Mucosa of rectum (tissue), 2 donors: ENCODE data around the gene SNAPC5.

Source experiments
- H3K27ac ChIP-seq, 2 donors: one replicate each; pipeline ENCODE4 v1.7.0; 2013; ENCODE audit warnings: inconsistent platforms in 2 of 2, low read depth in 2 of 2, low read length in 2 of 2
- H3K27me3 ChIP-seq, 2 donors: one replicate each; pipeline ENCODE4 v1.7.0; 2013; ENCODE audit warnings: low read length in 2 of 2; ENCODE audit not compliant: control insufficient read depth in 2 of 2, insufficient read depth in 2 of 2
- H3K36me3 ChIP-seq, 2 donors: one replicate each; pipeline ENCODE4 v1.7.0; 2013; ENCODE audit warnings: low read length in 2 of 2; ENCODE audit not compliant: control insufficient read depth in 2 of 2, insufficient read depth in 2 of 2
- H3K4me1 ChIP-seq, 2 donors: one replicate each; pipeline ENCODE4 v1.7.0; 2013; ENCODE audit warnings: low read length in 2 of 2, mild to moderate bottlenecking in 1 of 2; ENCODE audit not compliant: control insufficient read depth in 2 of 2, insufficient read depth in 2 of 2
- H3K4me3 ChIP-seq, 2 donors: one replicate each; pipeline ENCODE4 v1.7.0; 2013; ENCODE audit warnings: low read length in 2 of 2
- H3K9ac ChIP-seq, 2 donors: one replicate each; pipeline ENCODE4 v1.7.0; 2013; ENCODE audit warnings: low read length in 2 of 2, low read depth in 1 of 2, mild to moderate bottlenecking in 1 of 2
- H3K9me3 ChIP-seq, 2 donors: one replicate each; pipeline ENCODE4 v1.7.0; 2013; ENCODE audit warnings: low read length in 2 of 2; ENCODE audit not compliant: control insufficient read depth in 2 of 2
- donor health status: healthy.
- donor health status: Normal muscosa, but diverticular disease.

The SNAPC5 gene

DNA sequence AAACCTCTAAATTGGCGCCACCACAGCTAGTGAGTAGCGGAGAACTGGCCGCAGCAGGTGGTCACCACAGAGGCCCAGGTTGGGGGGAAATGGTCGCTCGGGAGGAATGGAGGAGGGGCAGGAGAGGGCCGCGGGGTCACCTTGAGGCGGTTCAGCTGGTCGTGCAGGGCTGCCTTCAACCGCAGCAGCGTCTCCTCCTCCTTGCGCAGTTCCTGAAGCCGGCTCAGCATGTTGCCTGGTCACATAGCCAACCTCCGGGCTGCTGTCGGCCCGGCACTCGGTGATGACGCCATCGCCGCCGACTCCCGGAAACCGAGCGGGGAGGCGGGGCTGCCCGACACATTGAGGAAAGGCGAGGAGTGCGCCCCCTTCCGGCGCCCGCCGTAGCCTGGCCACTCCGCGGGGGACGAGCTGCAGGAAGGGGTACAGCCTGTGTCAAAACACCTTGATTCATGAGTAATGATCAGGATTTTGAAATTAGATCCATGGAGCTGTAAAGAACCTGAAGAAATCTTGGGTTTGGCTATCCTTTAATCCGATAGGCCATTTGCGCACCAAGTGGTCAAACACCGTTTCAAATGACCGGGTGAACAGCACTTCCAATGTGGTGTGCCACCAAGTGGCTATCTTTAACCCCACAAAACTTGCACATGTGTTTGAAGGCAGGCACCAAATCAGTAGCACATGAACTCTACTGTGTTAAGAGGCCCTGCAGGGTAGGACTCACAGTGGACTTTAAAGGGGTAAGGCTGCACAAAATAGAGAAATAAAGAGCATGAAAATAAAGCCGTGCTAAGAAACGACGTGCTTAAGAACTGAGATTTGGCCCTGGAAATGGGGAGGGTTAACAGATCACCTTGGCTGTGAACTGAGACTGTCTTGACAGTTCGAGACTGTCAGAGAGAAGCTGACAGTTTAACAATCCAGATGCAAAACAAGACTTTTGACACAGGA is at the start of gene SNAPC5:
Gene SNAPC5, minus strand, starts transcription at position 261 of the 954 bp plus-strand sequence. Its CDS starts 31 bp downstream, at position 230.
- Histone ChIP-seq H3K9me3 (no peaks in the 10 kb centered on the region), H3K4me3 (peak within 1 kb of the TSS; percentile 93), H3K4me1 (peaks cover 2 to 14% of the 10 kb centered on the region in 2 donors), H3K27me3 (no peaks in the 10 kb centered on the region), H3K9ac (peak within 1 kb of the TSS; percentile 85 to 95), H3K27ac (peak within 1 kb of the TSS; percentile 84 to 91), H3K36me3 (peaks cover 64 to 69% of the 10 kb centered on the region in 2 donors)

DNA sequence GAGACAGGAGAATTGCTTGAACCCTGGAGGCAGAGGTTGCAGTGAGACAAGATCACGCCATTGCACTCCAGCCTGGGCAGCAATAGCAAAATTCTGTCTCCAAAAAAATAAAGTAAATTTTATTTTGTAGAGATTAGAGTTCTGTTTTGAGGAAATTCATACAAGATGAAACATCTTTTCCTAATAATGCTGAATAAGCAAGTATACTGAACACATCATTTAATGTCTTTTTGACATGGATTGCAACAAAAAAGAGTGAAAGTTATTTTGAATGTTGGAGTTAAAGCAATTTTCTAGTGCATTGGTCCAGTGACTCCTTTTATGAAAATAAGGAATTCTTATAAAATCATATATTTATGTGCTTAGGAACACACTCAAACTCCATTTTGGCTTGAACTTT is 47.7 kb upstream of the SNAPC5 start:
- H3K4me3 ChIP-seq: no peak overlapping the region
- H3K4me1 ChIP-seq: no peaks in the 10 kb centered on the region
- H3K9ac ChIP-seq: no peak overlapping the region
- H3K36me3 ChIP-seq: peaks cover 0 to 6% of the 10 kb centered on the region in 2 donors
- H3K27ac ChIP-seq: no peak overlapping the region
- H3K27me3 ChIP-seq: no peaks in the 10 kb centered on the region
- no peaks in the 10 kb centered on the region for H3K9me3 ChIP-seq

DNA sequence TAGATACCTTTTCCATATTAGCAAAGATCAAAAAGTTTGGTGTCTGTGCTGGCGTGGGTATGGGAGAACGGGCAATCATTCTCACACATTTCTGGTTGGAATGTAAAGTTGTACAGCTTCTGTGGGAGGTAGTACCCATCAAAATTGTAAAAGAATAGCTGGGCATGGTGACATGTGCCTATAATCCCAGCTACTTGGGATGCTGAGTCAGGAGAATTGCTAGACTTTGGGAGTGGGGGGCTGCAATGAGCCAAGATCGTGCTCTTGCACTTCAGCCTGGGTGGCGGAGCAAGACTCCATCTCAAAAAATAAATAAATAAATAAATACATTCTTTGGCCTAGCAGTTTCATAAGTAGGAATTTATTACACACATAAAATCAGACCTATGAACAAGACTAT is 45.3 kb upstream of the SNAPC5 start:
- H3K36me3 ChIP-seq: peaks cover 4 to 6% of the 10 kb centered on the region in 2 donors

DNA sequence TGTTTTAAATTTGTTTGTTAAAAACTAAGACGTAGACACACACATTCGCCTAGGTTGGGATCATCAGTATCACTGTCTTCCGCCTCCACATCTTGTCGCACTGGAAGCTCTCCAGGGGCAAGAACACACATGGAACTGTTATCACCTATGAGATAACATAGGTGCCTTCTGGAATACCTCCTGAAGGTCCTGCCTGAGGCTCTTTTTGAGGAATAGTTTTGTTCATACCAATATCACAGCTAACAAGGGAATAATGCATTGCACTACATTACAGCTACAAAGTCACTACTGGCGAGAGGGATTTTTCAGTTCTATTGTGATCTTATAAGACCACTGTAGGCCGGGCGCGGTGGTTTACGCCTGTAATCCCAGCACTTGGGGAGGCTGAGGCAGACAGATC is 37.5 kb upstream of the SNAPC5 start:
- Histone ChIP-seq H3K36me3 (peaks cover 6 to 12% of the 10 kb centered on the region in 2 donors), H3K4me3 (no peak overlapping the region), H3K27me3 (no peaks in the 10 kb centered on the region), H3K9me3 (no peaks in the 10 kb centered on the region), H3K4me1 (no peaks in the 10 kb centered on the region), H3K9ac (no peak overlapping the region), H3K27ac (no peak overlapping the region)

More for the DNA sequence above, 45.3 kb upstream of the SNAPC5 start:
- Histone ChIP-seq H3K4me3 (no peak overlapping the region), H3K9ac (no peak overlapping the region), H3K27ac (no peak overlapping the region), H3K4me1 (no peaks in the 10 kb centered on the region), H3K9me3 (no peaks in the 10 kb centered on the region), H3K27me3 (no peaks in the 10 kb centered on the region)

DNA sequence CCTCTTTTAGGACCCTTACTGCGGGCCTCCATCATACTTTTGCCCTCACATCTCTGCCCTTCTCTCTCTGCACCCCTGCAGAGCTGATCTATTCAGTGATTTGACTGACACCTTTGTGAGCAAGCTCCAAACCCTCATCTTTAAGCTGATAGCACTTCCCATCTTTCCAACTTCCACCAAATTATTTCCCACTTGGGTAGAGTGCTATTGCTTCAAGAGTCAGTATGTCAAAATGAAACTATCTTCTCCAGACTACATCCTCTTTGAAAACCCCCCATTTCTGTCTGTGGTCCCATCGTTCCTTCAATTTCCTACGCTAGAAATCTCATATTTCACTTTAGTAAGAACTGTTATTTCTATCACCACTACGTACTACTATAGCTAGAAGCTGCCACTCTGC is 27.3 kb upstream of the SNAPC5 start:
- H3K27ac ChIP-seq: no peak overlapping the region
- H3K9me3 ChIP-seq: no peaks in the 10 kb centered on the region
- H3K4me3 ChIP-seq: no peak overlapping the region
- peaks cover 3 to 9% of the 10 kb centered on the region in 2 donors for H3K36me3 ChIP-seq
- no peaks in the 10 kb centered on the region for H3K4me1 ChIP-seq
- no peak overlapping the region for H3K9ac ChIP-seq
- no peaks in the 10 kb centered on the region for H3K27me3 ChIP-seq

DNA sequence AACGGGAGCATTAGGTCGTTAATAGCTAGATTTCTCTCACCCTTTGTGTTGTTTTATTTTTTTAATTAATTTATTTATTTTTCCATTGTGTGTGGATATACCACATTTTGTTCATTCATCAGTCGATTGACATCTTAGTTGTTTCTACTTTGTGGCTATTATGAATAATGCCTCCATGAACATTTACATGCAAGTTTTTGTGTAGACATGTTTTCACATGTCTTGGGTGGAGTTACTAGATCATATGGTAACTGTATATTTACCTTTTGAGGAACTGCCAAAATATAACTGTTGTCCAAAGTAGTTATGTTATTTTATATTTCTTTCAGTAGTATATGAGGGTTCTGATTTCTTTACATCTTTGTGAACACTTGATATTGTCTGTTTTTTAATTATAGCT is 26.4 kb upstream of the SNAPC5 start:
- H3K27ac ChIP-seq: no peak overlapping the region
- no peaks in the 10 kb centered on the region for H3K27me3 ChIP-seq
- H3K9ac ChIP-seq: no peak overlapping the region
- H3K36me3 ChIP-seq: peaks cover 3 to 5% of the 10 kb centered on the region in 2 donors
- no peak overlapping the region for H3K4me3 ChIP-seq
- H3K4me1 ChIP-seq: no peaks in the 10 kb centered on the region
- H3K9me3 ChIP-seq: no peaks in the 10 kb centered on the region

DNA sequence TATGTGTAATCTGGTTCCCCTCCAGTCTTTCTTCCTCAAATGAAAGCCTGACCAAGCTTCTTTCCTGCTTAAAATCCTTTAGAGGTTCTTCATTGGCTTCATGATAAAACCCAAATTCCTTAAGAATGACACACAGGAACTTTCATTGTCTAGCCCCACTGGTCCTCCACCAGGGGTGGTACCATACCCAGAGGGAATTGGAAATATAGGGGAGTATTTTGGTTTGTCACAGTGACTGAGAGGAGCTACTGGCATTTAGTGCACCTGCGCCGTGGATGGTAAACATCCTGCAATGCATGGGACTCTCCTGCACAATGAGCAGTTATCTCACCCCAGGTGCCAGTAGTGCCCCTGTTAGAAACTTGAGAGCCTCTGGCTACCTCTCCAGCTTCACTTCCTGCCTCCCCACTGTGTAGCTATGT is 18.4 kb upstream of the SNAPC5 start:
- Histone ChIP-seq H3K27ac (no peak overlapping the region), H3K36me3 (peaks cover 8 to 13% of the 10 kb centered on the region in 2 donors), H3K9me3 (no peaks in the 10 kb centered on the region)

DNA sequence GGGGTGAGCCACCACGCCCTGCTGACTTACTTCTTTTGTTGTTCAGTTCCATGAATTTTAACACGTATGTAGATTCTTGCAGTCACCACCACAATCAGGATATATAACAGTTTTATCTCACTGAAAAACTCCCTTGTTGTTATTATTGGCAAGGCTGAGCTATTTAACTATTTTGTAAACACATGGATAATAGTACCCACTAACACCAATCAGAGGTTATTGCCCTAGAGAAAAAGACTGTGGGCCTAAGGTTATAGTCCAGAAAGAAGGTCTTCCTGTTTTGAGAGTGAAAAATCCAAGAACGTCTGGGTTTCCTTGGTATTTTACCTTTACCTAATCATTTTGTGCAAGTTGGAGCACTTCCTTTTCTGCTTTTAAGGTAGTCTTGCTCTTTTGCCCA is 17.0 kb upstream of the SNAPC5 start:
- H3K27me3 ChIP-seq: no peaks in the 10 kb centered on the region
- H3K27ac ChIP-seq: no peak overlapping the region
- H3K4me1 ChIP-seq: no peaks in the 10 kb centered on the region
- H3K9me3 ChIP-seq: no peaks in the 10 kb centered on the region
- H3K36me3 ChIP-seq: peaks cover 8 to 13% of the 10 kb centered on the region in 2 donors
- no peak overlapping the region for H3K4me3 ChIP-seq
- H3K9ac ChIP-seq: no peak overlapping the region

More for the DNA sequence above, 18.4 kb upstream of the SNAPC5 start:
- Histone ChIP-seq H3K4me1 (no peaks in the 10 kb centered on the region), H3K27me3 (no peaks in the 10 kb centered on the region), H3K9ac (no peak overlapping the region), H3K4me3 (no peak overlapping the region)

DNA sequence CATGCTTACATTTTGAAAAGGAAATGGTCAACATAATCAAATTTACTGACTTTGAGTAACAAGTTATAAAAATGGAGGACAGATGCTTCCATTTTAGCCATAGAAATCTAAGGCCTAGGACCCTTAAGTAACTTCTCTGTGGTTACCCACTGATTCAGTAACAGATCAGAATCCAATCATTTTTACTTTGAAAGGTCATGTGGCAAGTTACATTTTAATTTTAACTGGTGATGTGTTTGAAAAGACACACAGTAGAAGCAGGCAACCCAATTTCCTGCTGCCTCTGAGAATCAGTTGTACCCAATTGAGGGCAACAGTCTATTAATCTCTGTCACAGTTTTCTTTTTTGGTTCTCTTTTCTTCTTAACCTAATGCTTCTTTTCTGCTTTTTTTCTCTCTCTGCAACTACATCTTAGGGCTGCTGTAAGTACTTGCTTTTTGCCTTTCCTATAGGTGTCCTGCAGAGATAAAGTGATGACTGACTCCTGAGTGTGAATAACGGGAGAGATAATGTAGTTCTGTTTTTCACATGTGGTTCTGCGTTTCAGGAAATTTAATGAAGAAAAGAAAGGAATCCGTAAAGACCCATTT is 10.8 kb upstream of the SNAPC5 start:
- no peaks in the 10 kb centered on the region for H3K9me3 ChIP-seq
- no peak overlapping the region for H3K27ac ChIP-seq
- peaks cover 13 to 14% of the 10 kb centered on the region in 2 donors for H3K4me1 ChIP-seq
- no peak overlapping the region for H3K4me3 ChIP-seq
- H3K36me3 ChIP-seq: no peaks in the 10 kb centered on the region
- H3K27me3 ChIP-seq: no peaks in the 10 kb centered on the region
- H3K9ac ChIP-seq: no peak overlapping the region

- no peaks in the 10 kb centered on the region for H3K27me3 ChIP-seq
- H3K36me3 ChIP-seq: peaks cover 22 to 24% of the 10 kb centered on the region in 2 donors
- peak overlapping the region; percentile 89 to 93 for H3K27ac ChIP-seq
- H3K4me1 ChIP-seq: peaks cover 21% of the 10 kb centered on the region in 2 donors
- H3K4me3 ChIP-seq: peak overlapping the region; percentile 100
- H3K9me3 ChIP-seq: no peaks in the 10 kb centered on the region
- H3K9ac ChIP-seq: peak overlapping the region; percentile 98 to 99
Observed at GRCh38 chr15:66505818-66506217, 8.3 kb upstream of the SNAPC5 start.
